GM18499 (cell line): ENCODE data around the gene IPO5.

Experiments used
- ATAC-seq: cut with Tn5 transposase; IDR thresholded peaks from one replicate; pipeline ENCODE4 v1.9.1; 2021; ENCODE audit warnings: moderate number of reproducible peaks; ENCODE audit not compliant: insufficient read depth, unreplicated experiment

The IPO5 gene

DNA sequence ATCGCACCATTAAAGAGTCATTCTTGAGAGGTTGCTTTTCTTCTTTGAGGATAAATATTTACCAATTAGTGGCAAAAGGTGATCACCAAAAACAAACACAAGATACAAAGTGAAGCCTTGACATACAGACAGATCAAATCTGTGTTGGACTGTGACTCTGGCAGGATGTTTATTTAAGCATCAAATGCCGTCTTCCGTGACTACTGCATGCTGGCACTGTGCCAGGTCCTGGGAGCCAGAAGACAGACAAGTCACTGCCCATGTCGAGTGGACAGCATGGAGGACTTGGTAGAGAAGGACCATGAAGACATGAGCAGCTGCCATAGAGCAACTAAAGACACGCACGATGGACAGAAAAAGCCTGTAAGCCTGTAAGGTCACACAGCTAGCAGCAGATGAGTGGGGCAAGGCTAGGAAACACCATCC lies 96.6 kb downstream of the IPO5 start:
- no peak for ATAC-seq

DNA sequence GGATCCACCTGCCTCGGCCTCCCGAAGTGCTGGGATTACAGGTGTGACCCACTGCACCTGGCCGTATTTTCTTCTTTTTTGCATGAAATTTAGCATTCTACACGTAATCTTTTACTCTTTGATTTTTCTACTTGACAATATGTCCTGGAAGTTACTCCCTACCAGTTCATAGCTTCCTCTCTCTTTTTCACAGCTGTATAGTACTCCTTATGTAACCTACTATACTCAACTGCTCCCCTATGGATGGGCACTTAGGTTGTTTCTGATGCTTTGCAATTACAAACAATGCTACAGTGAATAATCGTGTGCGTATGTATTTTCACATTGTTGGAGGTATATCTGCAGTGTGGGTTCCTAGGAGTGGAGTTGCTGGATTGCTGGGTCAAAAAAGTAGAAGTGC lies 98.9 kb downstream of the IPO5 start:
- ATAC-seq = no peak

GRCh38 chr13:98054301-98054700 lies 100.8 kb downstream of the IPO5 start:
- no peak for ATAC-seq

DNA sequence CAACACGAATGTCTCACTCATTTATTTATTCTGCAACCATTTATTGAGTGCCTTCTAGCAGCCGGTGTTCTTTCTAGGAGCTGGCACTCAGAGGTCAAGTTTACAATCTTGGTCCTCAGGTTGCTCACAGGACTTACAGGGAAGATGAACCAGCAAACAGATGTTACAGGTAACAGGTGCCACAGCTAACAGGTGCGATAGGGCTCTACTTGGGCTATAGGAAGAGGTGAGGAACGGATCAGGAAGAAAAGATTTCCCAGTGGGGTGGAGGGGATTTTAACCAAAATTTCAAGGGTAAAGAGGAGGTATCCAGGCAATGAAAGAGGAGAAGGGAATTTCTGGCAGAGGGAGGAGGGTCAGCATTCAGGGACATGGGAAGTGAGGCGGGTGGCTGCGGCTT lies 102.1 kb downstream of the IPO5 start:
- no peak for ATAC-seq

- no peak for ATAC-seq
Observed at GRCh38 chr13:98056839-98057410, 103.5 kb downstream of the IPO5 start.

- ATAC-seq = no peak
Observed at GRCh38 chr13:98059276-98059675, 105.8 kb downstream of the IPO5 start.

DNA sequence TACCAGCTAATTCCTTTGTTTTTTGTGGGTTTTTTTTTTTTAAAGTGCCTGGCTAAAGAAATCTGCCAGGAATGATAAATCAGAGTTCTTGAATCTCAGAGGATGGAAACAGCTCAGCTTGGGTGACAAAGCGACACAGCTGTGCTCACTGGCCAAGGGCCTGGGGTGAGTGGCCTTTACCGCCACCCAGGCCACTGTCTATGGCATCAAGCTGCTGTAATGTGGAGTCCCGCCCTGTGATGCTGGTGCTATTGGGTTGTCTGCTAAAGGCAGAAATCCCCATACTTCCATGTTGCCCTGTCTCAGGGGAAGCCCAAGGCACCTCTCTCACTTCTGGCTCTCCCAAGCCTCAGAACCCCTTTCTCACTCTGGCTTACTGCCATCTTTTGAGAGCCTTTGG lies 106.8 kb downstream of the IPO5 start:
- no peak for ATAC-seq

- ATAC-seq = no peak
Observed at GRCh38 chr13:98065468-98065867, 112.0 kb downstream of the IPO5 start.

GRCh38 chr13:98066636-98067035 lies 113.2 kb downstream of the IPO5 start:
- ATAC-seq = no peak

- no peak for ATAC-seq
Observed at GRCh38 chr13:98068521-98068920, 115.0 kb downstream of the IPO5 start.

DNA sequence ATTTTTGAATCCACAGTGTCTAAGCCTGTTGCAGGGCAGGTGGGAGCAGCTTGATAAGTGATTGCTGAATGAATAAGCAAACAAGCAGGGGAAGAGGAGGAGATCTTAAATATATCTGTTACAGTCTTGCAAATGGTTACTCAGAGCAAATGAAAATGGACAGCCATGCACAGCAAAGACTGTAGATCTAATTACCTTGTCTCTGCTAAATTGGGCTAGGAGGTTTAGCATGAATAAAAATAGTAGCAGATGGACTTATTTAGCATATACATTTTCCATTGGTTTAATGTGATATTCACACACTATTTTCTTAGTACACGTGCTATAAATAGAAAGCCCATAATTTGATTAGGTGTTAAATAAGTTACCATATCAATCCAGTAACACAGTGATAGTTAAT lies 116.5 kb downstream of the IPO5 start:
- no peak for ATAC-seq

GRCh38 chr13:98071316-98071715 lies 117.8 kb downstream of the IPO5 start:
- ATAC-seq = no peak

DNA sequence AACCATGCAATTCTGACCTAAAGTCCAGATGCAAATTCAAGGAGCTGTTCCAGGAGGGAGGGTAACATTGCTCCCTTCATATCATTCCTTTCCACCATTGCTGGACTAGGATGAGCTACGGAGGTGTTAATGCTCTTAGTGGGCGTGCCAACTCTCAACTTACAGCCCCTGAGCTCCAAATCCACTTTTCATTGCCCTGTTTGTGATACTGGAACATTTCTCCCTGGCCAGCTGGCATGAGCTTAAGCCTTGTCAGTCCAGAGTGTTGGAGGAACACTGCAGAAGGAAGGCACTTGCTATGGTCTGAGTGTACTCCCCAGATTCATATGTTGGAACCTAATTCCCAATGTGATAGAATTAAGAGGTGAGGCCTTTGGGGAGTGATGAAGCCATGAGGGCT lies 119.0 kb downstream of the IPO5 start:
- ATAC-seq = no peak
